Natural killer cell (primary cell): ENCODE results near the gene TOR1AIP2. TPM values are rescaled to one million over a fixed set of nuclear protein-coding genes. Genes with fewer than 3 reads are reported as not detected.

Experiments used
- ATAC-seq, 3 donors: fragments of 150-1000 bp in 2 of 3; fragments of 200-7000 bp in 1 of 3; cut with Tn5 transposase; 1 replicate in 1 of 3; 2 replicates in 2 of 3; pipeline ENCODE4 v1.10.0; 2021; ENCODE audit warnings: mild to moderate bottlenecking in 2 of 3, moderate library complexity in 2 of 3
- DNase-seq, 2 donors: peaks; one replicate each; pipeline versions ENCODE4 v3.0.0 to v3.0.0-alpha.2; 2013 to 2021; ENCODE audit warnings: mixed read lengths in 1 of 2
- H3K27ac ChIP-seq: one replicate; pipeline ENCODE4 v1.5.1; 2013; ENCODE audit warnings: mild to moderate bottlenecking, low read length
- H3K27me3 ChIP-seq: one replicate; pipeline ENCODE4 v1.6.1; 2013; ENCODE audit warnings: low read length; ENCODE audit not compliant: control insufficient read depth, insufficient read depth
- H3K36me3 ChIP-seq: one replicate; pipeline ENCODE4 v1.6.1; 2013; ENCODE audit warnings: low read length; ENCODE audit not compliant: control insufficient read depth, insufficient read depth
- H3K4me1 ChIP-seq: one replicate; pipeline ENCODE4 v1.6.1; 2013; ENCODE audit warnings: low read length; ENCODE audit not compliant: control insufficient read depth, insufficient read depth
- H3K4me3 ChIP-seq: one replicate; pipeline ENCODE4 v1.5.1; 2013; ENCODE audit warnings: low read length
- H3K9me3 ChIP-seq: one replicate; pipeline ENCODE4 v1.6.1; 2013; ENCODE audit warnings: low read length; ENCODE audit not compliant: control insufficient read depth, insufficient read depth
- H3K27ac Mint-ChIP-seq, 2 donors: one replicate each; pipeline ENCODE4 v1.8.0; 2022; ENCODE audit warnings: mild to moderate bottlenecking in 2 of 2, mixed read lengths in 2 of 2, moderate library complexity in 1 of 2
- H3K27me3 Mint-ChIP-seq, 2 donors: one replicate each; pipeline ENCODE4 v1.8.0; 2022; ENCODE audit warnings: low read depth in 2 of 2, mixed read lengths in 2 of 2
- H3K36me3 Mint-ChIP-seq: one replicate; pipeline ENCODE4 v1.8.0; 2022; ENCODE audit warnings: mixed read lengths
- H3K4me1 Mint-ChIP-seq, 2 donors: one replicate each; pipeline ENCODE4 v1.8.0; 2022; ENCODE audit warnings: mixed read lengths in 2 of 2
- H3K4me3 Mint-ChIP-seq: one replicate; pipeline ENCODE4 v1.8.0; 2022; ENCODE audit warnings: mild to moderate bottlenecking, moderate library complexity, mixed read lengths
- H3K9me3 Mint-ChIP-seq, 2 donors: one replicate each; pipeline ENCODE4 v1.8.0; 2022; ENCODE audit warnings: mixed read lengths in 2 of 2
- CTCF ChIP-seq: fragments of 200-600 bp; IDR thresholded peaks from one replicate; pipeline ENCODE4 v1.8.0; 2022; ENCODE audit warnings: antibody characterized with exemption
- WGBS: methylation state at CpG from one replicate; pipeline ENCODE4 v1.1.7; 2013; ENCODE audit warnings: missing lambda C conversion rate; ENCODE audit not compliant: insufficient coverage; 5-methylcytosine and 5-hydroxymethylcytosine counted together
- intact Hi-C: fragments of 100-400 bp; cut with micrococcal nuclease; formaldehyde crosslinking; loops from one replicate; pipeline ENCODE4 v1.14.2; 2022
- total RNA-seq, 4 donors: library from RNA; stranded (reverse); fragments of 120-200 nt in 1 of 4; gene quantifications; one replicate each; pipeline versions ENCODE4 v1.2.3 to v1.2.4, GENCODE V29; 2013 to 2022

TOR1AIP2 gene
- total RNA-seq, 3 donors from 2014 or later (not counting 1 experiment from before 2014, with no cell fraction given): 68.6 to 74.2 (median 71.7) TPM

GRCh38 chr1:179794669-179795068 lies 82.9 kb downstream of the TOR1AIP2 start:
- no peaks in the 10 kb centered on the region for H3K4me1 Mint-ChIP-seq
- no peaks in the 10 kb centered on the region for H3K9me3 Mint-ChIP-seq
- no peak overlapping the region for H3K27ac Mint-ChIP-seq
- WGBS: 44% methylated on average over 3 of the region's 4 CpGs
- Histone ChIP-seq H3K4me1 (no peaks in the 10 kb centered on the region), H3K36me3 (no peaks in the 10 kb centered on the region), H3K9me3 (no peaks in the 10 kb centered on the region), H3K27ac (no peak overlapping the region), H3K4me3 (no peak overlapping the region), H3K27me3 (no peaks in the 10 kb centered on the region)
- peaks cover 0 to 15% of the 10 kb centered on the region in 2 donors for H3K27me3 Mint-ChIP-seq
- no peak for ATAC-seq
- no peaks in the 10 kb centered on the region for H3K36me3 Mint-ChIP-seq
- intact Hi-C loops: no loop called here
- no peak for DNase-seq
- no peak overlapping the region for H3K4me3 Mint-ChIP-seq
- no peak for TF ChIP-seq CTCF

- H3K4me1 ChIP-seq: no peaks in the 10 kb centered on the region
- no peak overlapping the region for H3K27ac Mint-ChIP-seq
- ATAC-seq (no peak), DNase-seq (no peak)
- no peak overlapping the region for H3K27ac ChIP-seq
- no peaks in the 10 kb centered on the region for H3K36me3 Mint-ChIP-seq
- no peaks in the 10 kb centered on the region for H3K27me3 ChIP-seq
- H3K9me3 ChIP-seq: no peaks in the 10 kb centered on the region
- WGBS: 100% methylated on average over 1 of the region's 1 CpG
- H3K4me3 ChIP-seq: no peak overlapping the region
- H3K9me3 Mint-ChIP-seq: no peaks in the 10 kb centered on the region
- no peak for TF ChIP-seq CTCF
- H3K4me3 Mint-ChIP-seq: no peak overlapping the region
- H3K4me1 Mint-ChIP-seq: no peaks in the 10 kb centered on the region
- intact Hi-C loops: no loop called here
- peaks cover 0 to 15% of the 10 kb centered on the region in 2 donors for H3K27me3 Mint-ChIP-seq
- H3K36me3 ChIP-seq: no peaks in the 10 kb centered on the region
Measured at GRCh38 chr1:179794146-179794545, 83.5 kb downstream of the TOR1AIP2 start.

GRCh38 chr1:179793281-179793680 lies 84.3 kb downstream of the TOR1AIP2 start:
- H3K9me3 ChIP-seq: no peaks in the 10 kb centered on the region
- no peak for TF ChIP-seq CTCF
- no peak for DNase-seq
- H3K27ac Mint-ChIP-seq: no peak overlapping the region
- no peak overlapping the region for H3K27ac ChIP-seq
- H3K36me3 Mint-ChIP-seq: no peaks in the 10 kb centered on the region
- no peaks in the 10 kb centered on the region for H3K4me1 ChIP-seq
- H3K4me3 Mint-ChIP-seq: no peak overlapping the region
- H3K27me3 ChIP-seq: no peaks in the 10 kb centered on the region
- intact Hi-C loops: no loop called here
- H3K36me3 ChIP-seq: no peaks in the 10 kb centered on the region
- H3K4me3 ChIP-seq: no peak overlapping the region
- H3K9me3 Mint-ChIP-seq: no peaks in the 10 kb centered on the region
- H3K4me1 Mint-ChIP-seq: no peaks in the 10 kb centered on the region
- WGBS: 94% methylated on average over 4 of the region's 4 CpGs
- H3K27me3 Mint-ChIP-seq: peaks cover 0 to 15% of the 10 kb centered on the region in 2 donors
- ATAC-seq: no peak

Other genes with a start within 250 kb of the TOR1AIP2 start
- gene FAM163A, start 134.5 kb downstream of the TOR1AIP2 start, total RNA-seq: not detected
- gene TOR1AIP1, start 4.5 kb upstream of the TOR1AIP2 start, total RNA-seq: 10 to 100 TPM; 55.6 to 63.9 (median 59.5) TPM
- 10 to 100 TPM; 66.9 to 83.7 (median 75.3) TPM for gene CEP350, start 77.0 kb upstream of the TOR1AIP2 start, total RNA-seq